Psoas muscle (tissue), 8 donors: ENCODE results near the gene SCRN2. TPM values are rescaled to one million over a fixed set of nuclear protein-coding genes. Genes with fewer than 3 reads are reported as not detected.

ENCODE experiments used
- ATAC-seq, 4 donors: fragments of 200-7000 bp; cut with Tn5 transposase; one replicate each; pipeline ENCODE4 v1.9.1; 2020; ENCODE audit warnings: moderate library complexity in 3 of 4, mild to moderate bottlenecking in 2 of 4
- DNase-seq, 2 donors: peaks; one replicate each; pipeline ENCODE4 v3.0.0-alpha.2; 2020
- H3K27ac ChIP-seq: fragments of 200-600 bp; one replicate; pipeline ENCODE4 v1.8.0; 2022
- H3K27me3 ChIP-seq, 3 donors: fragments of 200-600 bp in 1 of 3; one replicate each; pipeline versions ENCODE4 v1.6.1 to v1.8.0; 2013 to 2022; ENCODE audit warnings: low read length in 2 of 3, mild to moderate bottlenecking in 2 of 3, moderate library complexity in 1 of 3; ENCODE audit not compliant: insufficient read depth in 3 of 3
- H3K36me3 ChIP-seq, 2 donors: fragments of 200-600 bp in 1 of 2; one replicate each; pipeline versions ENCODE4 v1.6.1 to v1.8.0; 2013 to 2022; ENCODE audit warnings: low read depth in 1 of 2, mild to moderate bottlenecking in 1 of 2, moderate library complexity in 1 of 2; ENCODE audit not compliant: insufficient read depth in 1 of 2
- H3K4me1 ChIP-seq: fragments of 200-600 bp; one replicate; pipeline ENCODE4 v1.8.0; 2022
- H3K4me3 ChIP-seq: fragments of 200-600 bp; one replicate; pipeline ENCODE4 v1.8.0; 2022; ENCODE audit warnings: mild to moderate bottlenecking
- H3K9me3 ChIP-seq: fragments of 200-600 bp; one replicate; pipeline ENCODE4 v1.8.0; 2022
- WGBS, 3 donors: extraction: QIAGEN DNeasy Blood & Tissue Kit; methylation state at CpG; one replicate each; pipeline versions ENCODE4 v1.1.6 to v1.1.7; 2013; 5-methylcytosine and 5-hydroxymethylcytosine counted together
- intact Hi-C, 2 donors: fragments of 100-400 bp; cut with DNase I; formaldehyde crosslinking; loops; one replicate each; pipeline versions ENCODE4 v1.11.0 to v1.14.2; 2022
- polyA plus RNA-seq, 3 donors: library from polyadenylated mRNA; stranded (reverse); fragments of 200-250 nt; gene quantifications; one replicate each; pipeline ENCODE4 v1.2.3, GENCODE V29; 2013
- total RNA-seq, 4 donors: library from RNA; stranded (reverse); fragmentation: NEBNext Ultra II Directional in 2 of 4; extraction: Animal tissue kit (Norgen Biotek cat#: 25700) in 2 of 4; gene quantifications; one replicate each; pipeline versions ENCODE4 v1.2.1 to v1.2.4, GENCODE V29; 2021 to 2023
- TF ChIP-seq, protein P1 (sequence below): fragments of 200-600 bp; IDR thresholded peaks from one replicate; pipeline ENCODE4 v1.8.0; 2022; ENCODE audit warnings: antibody characterized with exemption
- donor health status: healthy with polysubstance abuse.
- donor health status: DM: no; HTN: no; CAD: no; lungs with moderate emphysema.
- donor health status: Bipolar disorder and iron deficiency.
- donor health status: healthy.
- donor health status: DM: yes; HTN: yes; CAD: no.
- donor health status: DM: no; HTN: no; CAD: no.
- donor health status: DM: no; HTN: no; CAD: no.
- donor health status: DM: yes; HTN: yes; CAD: no.

Gene SCRN2
- total and polyA plus RNA-seq, 7 donors, result 10.7 to 33.5 (median 17.3) TPM

DNA sequence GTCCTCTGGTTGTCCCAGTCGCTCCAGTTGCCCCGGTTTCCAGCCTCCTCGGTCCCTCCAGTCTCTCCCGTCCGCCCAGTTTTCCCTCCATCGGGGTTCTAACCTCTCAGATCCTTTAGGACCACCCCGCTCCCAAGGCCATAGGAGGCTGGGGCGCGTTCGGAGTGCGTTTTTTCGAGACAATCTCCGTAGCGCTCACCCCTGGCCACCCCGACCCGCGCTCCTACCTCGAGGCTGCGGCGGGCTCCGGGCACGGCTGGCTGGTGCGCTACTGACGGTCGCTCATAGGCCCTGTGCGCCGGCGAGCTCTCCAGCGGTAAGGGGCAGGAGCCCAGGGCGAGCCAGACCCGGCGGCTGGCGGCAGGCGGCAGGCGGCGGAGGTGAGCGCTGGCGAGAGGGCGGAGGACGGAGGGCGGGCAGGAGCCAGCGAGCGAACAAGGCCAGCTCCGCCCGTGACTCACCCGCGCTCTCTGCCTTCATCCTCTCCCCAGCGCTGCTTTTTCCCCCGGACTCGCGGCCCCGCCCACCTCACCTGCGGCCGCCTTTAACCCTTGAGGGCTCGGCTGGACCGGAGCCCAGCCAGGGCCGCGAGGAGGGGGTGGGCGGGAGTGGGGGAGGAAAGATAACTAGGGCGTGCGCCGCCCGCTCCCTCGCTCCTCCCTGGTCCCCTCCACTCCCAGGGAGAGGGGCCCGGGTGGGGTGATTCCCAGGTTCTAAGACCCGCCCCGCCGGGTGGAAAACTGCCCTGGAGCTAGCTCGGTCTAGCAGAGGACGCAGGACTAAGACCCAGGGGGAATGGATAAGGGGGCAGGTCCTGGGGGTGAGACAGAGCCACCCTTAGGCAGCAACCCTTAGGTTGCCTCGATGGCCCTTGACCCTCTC lies 9.9 kb upstream of the SCRN2 start, which contains the start of gene SP6:
Gene SP6 (minus strand): TSS at position 472 of the 882 bp plus-strand sequence. CDS start 2,734 bp downstream, outside the sequence.
- ATAC-seq (peak; percentile 86 to 95 (median 92)), DNase-seq (peak; percentile 61 to 77)
- WGBS, 3 donors, result 3% methylated on average over 51 to 71 of the region's 71 CpGs
- Histone ChIP-seq H3K4me1 (peaks cover 16% of the 10 kb centered on the region), H3K36me3 (no peaks in the 10 kb centered on the region), H3K27me3 (peaks cover 0 to 97% (median 52%) of the 10 kb centered on the region in 3 donors), H3K27ac (no peak within 1 kb of the TSS), H3K4me3 (peak within 1 kb of the TSS; percentile 50), H3K9me3 (no peaks in the 10 kb centered on the region)
- TF ChIP-seq, protein P1, sequence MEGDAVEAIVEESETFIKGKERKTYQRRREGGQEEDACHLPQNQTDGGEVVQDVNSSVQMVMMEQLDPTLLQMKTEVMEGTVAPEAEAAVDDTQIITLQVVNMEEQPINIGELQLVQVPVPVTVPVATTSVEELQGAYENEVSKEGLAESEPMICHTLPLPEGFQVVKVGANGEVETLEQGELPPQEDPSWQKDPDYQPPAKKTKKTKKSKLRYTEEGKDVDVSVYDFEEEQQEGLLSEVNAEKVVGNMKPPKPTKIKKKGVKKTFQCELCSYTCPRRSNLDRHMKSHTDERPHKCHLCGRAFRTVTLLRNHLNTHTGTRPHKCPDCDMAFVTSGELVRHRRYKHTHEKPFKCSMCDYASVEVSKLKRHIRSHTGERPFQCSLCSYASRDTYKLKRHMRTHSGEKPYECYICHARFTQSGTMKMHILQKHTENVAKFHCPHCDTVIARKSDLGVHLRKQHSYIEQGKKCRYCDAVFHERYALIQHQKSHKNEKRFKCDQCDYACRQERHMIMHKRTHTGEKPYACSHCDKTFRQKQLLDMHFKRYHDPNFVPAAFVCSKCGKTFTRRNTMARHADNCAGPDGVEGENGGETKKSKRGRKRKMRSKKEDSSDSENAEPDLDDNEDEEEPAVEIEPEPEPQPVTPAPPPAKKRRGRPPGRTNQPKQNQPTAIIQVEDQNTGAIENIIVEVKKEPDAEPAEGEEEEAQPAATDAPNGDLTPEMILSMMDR, result peak; percentile 25
- intact Hi-C loops, result no loop called here

DNA sequence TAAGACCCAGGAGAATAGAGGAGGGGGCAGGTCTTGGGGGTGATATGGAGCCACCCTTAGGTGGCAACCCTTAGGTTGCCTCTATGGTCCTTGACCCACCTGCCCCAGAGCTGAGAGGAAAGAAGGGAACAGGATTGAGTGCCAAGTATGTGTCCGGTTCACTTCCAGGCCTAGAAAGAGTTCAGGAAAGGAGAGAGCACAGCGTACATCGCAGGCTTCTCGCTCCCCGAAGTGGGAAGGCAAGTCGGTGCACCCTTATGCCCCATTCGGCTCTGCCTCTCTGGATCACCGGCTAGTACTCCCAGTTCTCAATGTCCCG lies 9.3 kb upstream of the SCRN2 start:
- Histone ChIP-seq H3K9me3 (no peaks in the 10 kb centered on the region), H3K27me3 (peaks cover 0 to 91% (median 49%) of the 10 kb centered on the region in 3 donors), H3K4me3 (peak overlapping the region; percentile 50), H3K4me1 (peaks cover 16% of the 10 kb centered on the region), H3K27ac (no peak overlapping the region), H3K36me3 (no peaks in the 10 kb centered on the region)
- TF ChIP-seq, protein P1, result no peak
- 17 to 36% (median 35%) methylated on average over 9 of the region's 9 CpGs for WGBS, 3 donors
- DNase-seq (no peak), ATAC-seq (peak in 1 of 4 donors; percentile 6)
- intact Hi-C loops, result no loop called here

DNA sequence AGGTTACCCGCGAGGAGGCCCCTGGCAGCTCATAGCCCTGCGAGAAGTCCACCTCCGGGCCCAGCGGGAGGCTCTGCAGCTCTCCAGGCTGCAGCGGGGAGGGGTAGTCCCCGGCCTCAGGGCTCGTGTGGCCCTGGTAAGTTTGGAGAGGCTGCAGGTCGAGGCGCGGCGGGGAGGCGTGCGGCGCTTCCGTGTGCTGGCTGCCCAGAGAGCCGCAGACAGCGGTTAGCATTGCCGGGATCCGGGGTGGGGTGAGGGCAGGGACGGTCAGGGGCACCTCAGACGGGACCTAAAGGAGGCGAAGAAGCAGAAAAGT lies 7.1 kb upstream of the SCRN2 start:
- Histone ChIP-seq H3K27ac (no peak overlapping the region), H3K27me3 (peaks cover 0 to 76% (median 40%) of the 10 kb centered on the region in 3 donors), H3K36me3 (no peaks in the 10 kb centered on the region), H3K4me3 (no peak overlapping the region), H3K4me1 (peaks cover 16% of the 10 kb centered on the region), H3K9me3 (no peaks in the 10 kb centered on the region)
- 31 to 39% (median 38%) methylated on average over 23 of the region's 23 CpGs for WGBS, 3 donors
- TF ChIP-seq, protein P1, result no peak
- intact Hi-C loops, result loop anchor here in 1 of 2 donors (5.0 to 10.0 kb wide), 2 partner anchors 169 to 287 kb away; no protein-coding TSS in a partner anchor
- DNase-seq (no peak), ATAC-seq (no peak)

DNA sequence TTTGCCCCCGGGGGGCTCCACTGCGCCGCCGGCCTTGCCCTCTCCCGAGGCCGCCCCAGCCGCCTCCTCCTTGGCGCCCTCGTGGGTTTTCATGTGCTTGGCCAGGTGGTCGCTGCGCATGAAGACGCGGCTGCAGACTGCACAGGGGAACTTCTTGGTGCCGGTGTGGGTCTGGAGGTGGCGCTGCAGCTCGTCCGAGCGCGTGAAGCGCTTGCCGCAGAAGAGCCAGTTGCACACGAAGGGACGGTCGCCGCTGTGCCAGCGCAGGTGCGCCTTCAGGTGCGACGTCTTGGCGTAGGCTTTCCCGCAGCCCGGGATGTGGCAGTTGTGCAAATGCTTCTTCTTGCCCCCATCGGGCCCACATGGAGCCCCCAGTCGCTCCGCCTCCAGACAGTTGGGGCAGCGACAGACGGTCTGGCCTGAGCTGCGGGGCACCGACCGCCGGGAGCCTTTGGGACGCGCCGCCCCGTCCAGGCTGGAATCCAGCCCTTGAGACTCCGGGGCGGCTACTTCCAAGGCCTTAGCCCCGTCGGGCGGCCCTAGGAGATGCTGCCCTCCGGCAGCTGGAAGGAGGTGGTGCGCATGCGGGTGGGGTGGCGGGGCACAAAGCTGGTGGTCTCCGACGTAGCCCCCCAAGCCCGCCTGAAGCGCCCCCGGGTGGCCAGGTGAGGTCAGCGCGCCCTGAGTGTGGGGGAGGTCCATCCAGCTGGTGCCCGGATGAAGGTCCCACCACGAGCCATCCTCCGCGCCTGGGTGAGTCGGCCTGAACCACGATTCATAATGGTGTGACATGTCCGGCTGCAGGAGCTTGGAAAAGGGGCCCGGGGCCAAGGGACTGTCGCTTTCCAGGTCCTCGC lies 6.5 kb upstream of the SCRN2 start:
- Histone ChIP-seq H3K4me1 (peaks cover 16% of the 10 kb centered on the region), H3K36me3 (no peaks in the 10 kb centered on the region), H3K27ac (no peak overlapping the region), H3K9me3 (no peaks in the 10 kb centered on the region), H3K27me3 (peaks cover 0 to 70% (median 35%) of the 10 kb centered on the region in 3 donors), H3K4me3 (no peak overlapping the region)
- DNase-seq (no peak), ATAC-seq (peak in 1 of 4 donors; percentile 36)
- intact Hi-C loops, result loop anchor here in 1 of 2 donors (5.0 to 10.0 kb wide), 2 partner anchors 170 to 287 kb away; no protein-coding TSS in a partner anchor
- TF ChIP-seq, protein P1, result peak; percentile 20
- WGBS, 3 donors, result 18 to 27% (median 19%) methylated on average over 64 to 71 of the region's 71 CpGs
